AG04449 (cell line): Measurements from ENCODE around the gene RNF145.
A peak's percentile ranks its signal among the peaks of the same experiment; 100 is the strongest.
"Not testable (repeated sequence)": the region's sequence is repeated elsewhere in the genome, so short reads cannot be mapped to it uniquely, and the experiment has no call there.

Experiments used
- CTCF ChIA-PET: fragments of 350-600 bp; formaldehyde crosslinking; extraction: SDS; loops from one replicate; lab custom pipeline; 2021; ENCODE audit warnings: antibody characterized with exemption; lab: Yijun Ruan, JAX
- POLR2A ChIA-PET: fragments of 400-600, 350-600 bp; formaldehyde crosslinking; extraction: SDS; loops from one replicate; lab custom pipeline; 2020; ENCODE audit warnings: antibody characterized with exemption, inconsistent platforms; lab: Yijun Ruan, JAX
- DNase-seq: peaks from one replicate; pipeline ENCODE4 v3.0.0-alpha.2; 2010; ENCODE audit warnings: low read depth, low spot score
- H3K4me3 ChIP-seq: 2 replicates; pipeline ENCODE4 v1.5.1; 2011; ENCODE audit warnings: low read depth, mild to moderate bottlenecking, control low read depth, low read length
- TF ChIP-seq, protein P1 (sequence below): IDR thresholded peaks from one replicate; pipeline ENCODE4 v1.5.1; 2011; ENCODE audit warnings: mild to moderate bottlenecking, moderate library complexity, low read length, control low read depth, inconsistent platforms; ENCODE audit not compliant: insufficient read depth; ENCODE audit errors: missing control alignments

The RNF145 gene

DNA sequence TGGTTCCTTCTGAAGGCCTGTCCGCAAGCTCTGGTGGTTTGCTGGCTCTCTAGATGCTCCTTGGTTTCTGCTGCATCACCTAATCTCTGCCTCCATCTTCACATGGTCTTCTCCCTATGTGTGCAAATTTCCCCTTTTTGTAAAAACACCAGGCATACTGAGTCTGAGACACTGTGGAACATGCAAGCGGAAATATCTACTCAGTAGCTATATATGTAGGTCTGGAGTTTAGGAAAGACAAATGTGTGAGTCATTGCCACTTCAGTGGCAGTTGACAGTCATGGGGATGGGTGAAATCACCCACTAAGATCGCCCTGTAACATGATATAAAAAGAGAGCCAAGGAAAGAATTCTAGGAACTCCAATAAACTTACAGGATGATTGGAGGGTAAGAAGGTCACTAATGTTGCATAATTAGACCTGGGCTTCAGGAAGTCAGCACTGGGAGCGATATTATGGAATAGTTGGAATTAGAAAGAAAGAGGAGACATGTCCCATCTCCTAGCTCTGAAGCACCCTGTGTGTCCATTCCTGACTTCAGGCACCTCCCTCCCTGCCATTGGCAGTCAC lies 31.0 kb upstream of the RNF145 start:
- DNase-seq, result peak; percentile 16
- CTCF ChIA-PET, result interaction anchor here (0.6 to 1.1 kb wide), 2 partner anchors 84 to 553 kb away, joined by 3 to 5 read pairs; no protein-coding TSS in a partner anchor
- POLR2A ChIA-PET, result no interaction called here
- H3K4me3 ChIP-seq, result no peak overlapping the region
- TF ChIP-seq, protein P1, sequence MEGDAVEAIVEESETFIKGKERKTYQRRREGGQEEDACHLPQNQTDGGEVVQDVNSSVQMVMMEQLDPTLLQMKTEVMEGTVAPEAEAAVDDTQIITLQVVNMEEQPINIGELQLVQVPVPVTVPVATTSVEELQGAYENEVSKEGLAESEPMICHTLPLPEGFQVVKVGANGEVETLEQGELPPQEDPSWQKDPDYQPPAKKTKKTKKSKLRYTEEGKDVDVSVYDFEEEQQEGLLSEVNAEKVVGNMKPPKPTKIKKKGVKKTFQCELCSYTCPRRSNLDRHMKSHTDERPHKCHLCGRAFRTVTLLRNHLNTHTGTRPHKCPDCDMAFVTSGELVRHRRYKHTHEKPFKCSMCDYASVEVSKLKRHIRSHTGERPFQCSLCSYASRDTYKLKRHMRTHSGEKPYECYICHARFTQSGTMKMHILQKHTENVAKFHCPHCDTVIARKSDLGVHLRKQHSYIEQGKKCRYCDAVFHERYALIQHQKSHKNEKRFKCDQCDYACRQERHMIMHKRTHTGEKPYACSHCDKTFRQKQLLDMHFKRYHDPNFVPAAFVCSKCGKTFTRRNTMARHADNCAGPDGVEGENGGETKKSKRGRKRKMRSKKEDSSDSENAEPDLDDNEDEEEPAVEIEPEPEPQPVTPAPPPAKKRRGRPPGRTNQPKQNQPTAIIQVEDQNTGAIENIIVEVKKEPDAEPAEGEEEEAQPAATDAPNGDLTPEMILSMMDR, result no peak

DNA sequence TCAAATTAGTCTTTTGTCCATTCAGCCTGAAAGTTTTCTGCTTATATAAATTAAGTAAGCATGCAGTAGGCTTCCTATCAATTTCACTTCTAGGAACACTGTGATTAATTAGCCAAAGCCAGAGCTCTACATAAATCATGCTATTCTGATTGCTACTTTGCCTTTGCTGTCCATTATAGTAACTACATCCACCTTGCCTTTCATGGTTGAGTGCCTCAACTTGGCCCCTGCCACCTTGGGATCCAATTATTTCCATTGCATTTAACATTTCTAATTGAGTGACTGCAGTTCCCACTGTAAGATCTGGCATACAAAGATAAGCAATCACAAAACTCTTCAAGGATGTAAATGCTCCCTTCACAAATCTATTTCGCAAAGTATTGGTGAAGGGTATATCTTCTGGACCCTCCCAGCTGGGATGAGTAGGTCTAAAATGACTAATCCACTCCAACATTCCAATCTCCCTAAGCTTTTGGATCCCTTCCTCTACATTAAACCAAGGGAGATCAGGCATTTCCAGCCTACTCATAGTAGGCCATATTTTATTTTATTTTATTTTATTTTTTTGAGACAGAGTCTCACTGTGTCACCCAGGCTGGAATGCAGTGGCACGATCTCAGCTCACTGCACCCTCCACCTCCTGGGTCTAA lies 26.6 kb upstream of the RNF145 start:
- CTCF ChIA-PET, H3K4me3 ChIP-seq, DNase-seq, POLR2A ChIA-PET: not testable (repeated sequence)

DNA sequence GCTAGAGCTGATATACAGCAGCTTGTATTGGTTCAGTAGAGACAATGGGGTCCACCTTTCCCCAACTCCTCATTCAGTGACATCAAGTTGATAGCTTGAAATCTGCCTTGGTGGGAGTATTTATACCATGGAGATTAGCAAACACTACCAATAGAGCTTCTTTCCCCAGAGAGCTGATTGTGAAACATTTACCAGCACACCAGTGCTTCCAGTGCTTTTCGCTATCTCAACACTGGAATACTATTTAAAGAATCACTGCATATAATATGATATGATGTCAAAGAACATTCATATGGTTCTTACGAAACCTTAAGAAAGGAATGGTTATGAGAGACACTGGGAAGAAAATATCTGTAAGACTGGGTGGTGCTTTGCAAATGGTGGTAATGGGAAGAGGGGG lies 21.8 kb upstream of the RNF145 start:
- ChIA-PET CTCF (interaction anchor here (1.1 kb wide), 1 partner anchor 76 kb away, joined by 4 read pairs; no protein-coding TSS in a partner anchor), POLR2A (interaction anchor here (0.5 to 0.9 kb wide), 2 partner anchors 14 to 25 kb away, joined by 3 read pairs; no protein-coding TSS in a partner anchor)
- DNase-seq, result no peak
- H3K4me3 ChIP-seq, result no peak overlapping the region
- TF ChIP-seq, protein P1, result no peak

DNA sequence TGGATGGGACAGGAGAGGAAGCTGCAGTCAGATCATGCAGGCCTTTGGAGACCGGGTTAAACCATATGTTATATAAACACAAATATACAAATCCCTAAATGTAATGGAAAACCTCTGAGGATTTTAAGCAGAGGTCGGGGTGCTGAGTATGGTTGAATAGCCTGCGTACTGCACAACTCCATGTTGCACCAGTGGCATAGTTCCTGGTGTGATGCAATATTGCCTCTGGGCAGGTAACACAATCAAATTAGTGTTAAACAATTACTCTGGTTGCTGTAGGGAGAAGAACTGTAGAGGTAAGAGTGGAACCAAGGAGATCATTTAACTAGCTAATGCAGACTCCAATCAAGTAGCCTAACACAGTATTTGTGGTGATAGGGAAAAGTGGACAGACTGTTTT lies 21.3 kb upstream of the RNF145 start:
- CTCF ChIA-PET, result interaction anchor here (1.1 kb wide), 1 partner anchor 75 kb away, joined by 4 read pairs; no protein-coding TSS in a partner anchor
- POLR2A ChIA-PET, result interaction anchor here (0.5 kb wide), 1 partner anchor 25 kb away, joined by 3 read pairs; no protein-coding TSS in a partner anchor
- DNase-seq, result no peak
- H3K4me3 ChIP-seq, result no peak overlapping the region
- TF ChIP-seq, protein P1, result no peak

DNA sequence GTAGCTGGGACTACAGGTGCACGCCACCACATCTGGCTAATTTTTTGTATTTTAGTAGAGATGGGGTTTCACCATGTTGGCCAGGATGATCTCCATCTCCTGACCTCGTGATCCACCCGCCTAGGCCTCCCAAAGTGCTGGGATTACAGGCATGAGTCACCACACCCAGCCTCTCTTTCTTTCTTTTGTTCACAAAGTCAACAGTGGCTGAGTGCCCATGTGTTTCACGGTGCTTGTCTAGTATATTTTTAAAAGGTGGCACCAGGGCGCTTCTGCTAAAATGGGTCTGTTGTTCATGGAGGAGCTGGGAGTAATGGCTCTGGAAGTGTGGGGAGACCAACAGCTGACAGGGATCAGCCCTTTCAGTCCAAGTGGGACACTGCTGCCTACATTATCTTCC lies 18.7 kb upstream of the RNF145 start:
- DNase-seq, POLR2A ChIA-PET, H3K4me3 ChIP-seq, CTCF ChIA-PET: not testable (repeated sequence)

DNA sequence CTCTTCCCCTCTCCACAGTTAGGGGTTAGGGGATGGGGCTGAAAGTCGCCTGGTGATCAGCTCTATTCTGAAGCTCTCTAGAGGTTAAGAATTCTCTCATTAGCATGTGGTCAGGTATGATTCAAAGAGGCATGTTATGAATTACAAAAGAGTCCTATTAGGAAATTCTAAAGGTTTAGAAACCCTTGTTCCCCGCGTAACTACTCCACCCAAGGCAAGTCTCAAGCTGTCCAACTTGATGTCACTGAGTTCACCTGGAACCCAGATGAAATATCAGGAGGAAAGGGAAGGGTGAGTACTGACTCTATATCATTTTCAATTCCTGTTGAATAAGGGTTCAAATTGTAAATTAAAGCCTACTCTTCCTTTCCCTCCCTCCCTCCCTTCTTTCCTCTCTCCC lies 18.1 kb upstream of the RNF145 start:
- ChIA-PET POLR2A (no interaction called here), CTCF (no interaction called here)
- TF ChIP-seq, protein P1, result no peak
- DNase-seq, result no peak
- no peak overlapping the region for H3K4me3 ChIP-seq

DNA sequence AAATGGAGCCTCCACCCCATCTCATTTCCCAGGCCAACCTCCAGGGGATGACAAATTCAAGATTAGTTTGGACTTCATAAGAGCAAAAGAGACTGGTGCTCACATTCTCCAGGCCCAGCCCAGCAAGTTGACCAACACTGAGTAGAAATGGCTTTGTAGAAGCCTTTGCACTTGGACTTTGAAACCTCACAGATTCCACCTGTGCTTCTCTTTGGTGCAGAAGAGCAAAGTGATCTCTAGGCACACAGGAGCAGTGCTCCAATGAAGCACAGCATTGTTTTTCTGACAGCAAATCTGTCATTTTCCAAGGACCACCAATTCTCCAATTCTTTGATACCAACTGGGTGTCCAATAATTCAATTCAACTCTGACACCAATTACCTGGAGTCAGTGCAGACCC lies 17.1 kb upstream of the RNF145 start:
- no peak for DNase-seq
- H3K4me3 ChIP-seq, result no peak overlapping the region
- CTCF ChIA-PET, result interaction anchor here (0.9 kb wide), 1 partner anchor 69 kb away, joined by 3 read pairs; no protein-coding TSS in a partner anchor
- POLR2A ChIA-PET, result no interaction called here
- TF ChIP-seq, protein P1, result no peak
